Measurements from ENCODE around the gene CARD11. TPM values are rescaled to one million over a fixed set of nuclear protein-coding genes. Genes with fewer than 3 reads are reported as not detected.
A peak's percentile ranks its signal among the peaks of the same experiment; 100 is the strongest.

Gene CARD11
- total and polyA plus RNA-seq, 2 donors (not counting 1 experiment from before 2014, with no cell fraction given): 129 to 135 TPM

- Histone ChIP-seq H3K4me3 (ENCODE audit: control extremely low read depth in 1 of 5, extremely low read depth in 1 of 5, insufficient read depth in 1 of 5, low read depth in 2 of 5, low read length in 4 of 5) (no peak overlapping the region), H3K79me2 (ENCODE audit: control insufficient read depth, insufficient read depth, low read length) (peaks cover 51% of the 10 kb centered on the region), H3K4me1 (ENCODE audit: control insufficient read depth in 2 of 2, insufficient read depth in 2 of 2, low read length in 2 of 2) (peaks cover 43 to 47% of the 10 kb centered on the region in 2 donors), H3K9ac (ENCODE audit: low read length) (no peak overlapping the region), H3K27ac (ENCODE audit: low read length in 2 of 2) (peak overlapping the region in 1 of 2 donors; percentile 92), H3K27me3 (replicated peaks in 1 of 4; ENCODE audit: control extremely low read depth in 1 of 4, control insufficient read depth in 3 of 4, insufficient read depth in 4 of 4, low read length in 3 of 4) (no peaks in the 10 kb centered on the region), H3K36me3 (replicated peaks in 1 of 2; ENCODE audit: control extremely low read depth in 1 of 2, control insufficient read depth in 1 of 2, extremely low read depth in 1 of 2, insufficient read depth in 2 of 2, low read length in 1 of 2) (peaks cover 8 to 53% of the 10 kb centered on the region in 2 experiments), H4K20me1 (ENCODE audit: control insufficient read depth, insufficient read depth, low read length, poor library complexity, severe bottlenecking) (peaks cover 34% of the 10 kb centered on the region), H3K9me3 (ENCODE audit: control extremely low read depth in 1 of 3, control insufficient read depth in 2 of 3, insufficient read depth in 1 of 3, low read length in 2 of 3) (no peaks in the 10 kb centered on the region), H3K4me2 (replicated peaks; ENCODE audit: low read depth, low read length, poor library complexity, severe bottlenecking) (no peak overlapping the region), H2AFZ (ENCODE audit: insufficient read depth, low read depth, low read length, poor library complexity, severe bottlenecking) (no peak overlapping the region)
- ATAC-seq (ENCODE audit: low read depth) (no peak), DNase-seq (no peak)
- Mint-ChIP-seq H3K4me1 (peaks cover 69% of the 10 kb centered on the region), H3K4me3 (no peak overlapping the region), H3K27me3 (no peaks in the 10 kb centered on the region), H3K9me3 (ENCODE audit: insufficient read depth) (no peaks in the 10 kb centered on the region), H3K27ac (peak overlapping the region; percentile 3)
- POLR2A ChIA-PET: interaction anchor here (0.6 kb wide), 1 partner anchor 108 kb away, joined by 5 read pairs; no protein-coding TSS in a partner anchor
- CTCF ChIA-PET: interaction anchor here (0.9 to 1.1 kb wide), 3 partner anchors 63 to 138 kb away, joined by 3 read pairs; no protein-coding TSS in a partner anchor
- no CpG with 5 or more reads among the region's 4 CpGs for WGBS (ENCODE audit: insufficient coverage)
- intact Hi-C loops (cut with micrococcal nuclease): loop anchor here (5.0 kb wide), 2 partner anchors 90 to 115 kb away; partner anchors contain the start of gene CARD11
- TF ChIP-seq CTCF (IDR thresholded peaks at IDR 0.05): no peak
Observed at GRCh38 chr7:2952316-2952715, 91.4 kb downstream of the CARD11 start.

- peak overlapping the region; percentile 44 for H3K9ac ChIP-seq (ENCODE audit: low read length)
- H3K4me3 ChIP-seq (ENCODE audit: control extremely low read depth in 1 of 5, extremely low read depth in 1 of 5, insufficient read depth in 1 of 5, low read depth in 2 of 5, low read length in 4 of 5): peak overlapping the region in 1 of 5 experiments; percentile 18
- peak overlapping the region; percentile 20 to 92 for H3K27ac ChIP-seq (ENCODE audit: low read length in 2 of 2)
- peaks cover 12 to 52% of the 10 kb centered on the region in 2 experiments for H3K36me3 ChIP-seq (replicated peaks in 1 of 2; ENCODE audit: control extremely low read depth in 1 of 2, control insufficient read depth in 1 of 2, extremely low read depth in 1 of 2, insufficient read depth in 2 of 2, low read length in 1 of 2)
- H3K4me1 ChIP-seq (ENCODE audit: control insufficient read depth in 2 of 2, insufficient read depth in 2 of 2, low read length in 2 of 2): peaks cover 43 to 47% of the 10 kb centered on the region in 2 donors
- Mint-ChIP-seq H3K27ac (peak overlapping the region; percentile 50), H3K27me3 (no peaks in the 10 kb centered on the region), H3K4me1 (peaks cover 64% of the 10 kb centered on the region), H3K9me3 (ENCODE audit: insufficient read depth) (no peaks in the 10 kb centered on the region), H3K4me3 (peak overlapping the region; percentile 40)
- peaks cover 36% of the 10 kb centered on the region for H4K20me1 ChIP-seq (ENCODE audit: control insufficient read depth, insufficient read depth, low read length, poor library complexity, severe bottlenecking)
- H3K27me3 ChIP-seq (replicated peaks in 1 of 4; ENCODE audit: control extremely low read depth in 1 of 4, control insufficient read depth in 3 of 4, insufficient read depth in 4 of 4, low read length in 3 of 4): no peaks in the 10 kb centered on the region
- peak; percentile 58 for DNase-seq
- no peak for ATAC-seq (ENCODE audit: low read depth)
- POLR2A ChIA-PET: no interaction called here
- H2AFZ ChIP-seq (ENCODE audit: insufficient read depth, low read depth, low read length, poor library complexity, severe bottlenecking): no peak overlapping the region
- no peaks in the 10 kb centered on the region for H3K9me3 ChIP-seq (ENCODE audit: control extremely low read depth in 1 of 3, control insufficient read depth in 2 of 3, insufficient read depth in 1 of 3, low read length in 2 of 3)
- TF ChIP-seq EZH2 (IDR thresholded peaks at IDR 0.05; ENCODE audit: borderline replicate concordance, insufficient read depth, low read depth, low read length, poor library complexity, severe bottlenecking): no peak
- TF ChIP-seq CTCF (IDR thresholded peaks at IDR 0.05): no peak
- CTCF ChIA-PET: no interaction called here
- peaks cover 48% of the 10 kb centered on the region for H3K79me2 ChIP-seq (ENCODE audit: control insufficient read depth, insufficient read depth, low read length)
- intact Hi-C loops (cut with micrococcal nuclease): loop anchor here (2.0 to 5.0 kb wide), 3 partner anchors 28 to 117 kb away; partner anchors contain the start of gene CARD11
- H3K4me2 ChIP-seq (replicated peaks; ENCODE audit: low read depth, low read length, poor library complexity, severe bottlenecking): peak overlapping the region; percentile 54
Observed at GRCh38 chr7:2950578-2950977, 93.1 kb downstream of the CARD11 start.
